ENCODE data around the gene CNTNAP4. TPM values are rescaled to one million over a fixed set of nuclear protein-coding genes. Genes with fewer than 3 reads are reported as not detected.

Gene CNTNAP4
- total RNA-seq, 1 donor from 2014 or later: not detected

DNA sequence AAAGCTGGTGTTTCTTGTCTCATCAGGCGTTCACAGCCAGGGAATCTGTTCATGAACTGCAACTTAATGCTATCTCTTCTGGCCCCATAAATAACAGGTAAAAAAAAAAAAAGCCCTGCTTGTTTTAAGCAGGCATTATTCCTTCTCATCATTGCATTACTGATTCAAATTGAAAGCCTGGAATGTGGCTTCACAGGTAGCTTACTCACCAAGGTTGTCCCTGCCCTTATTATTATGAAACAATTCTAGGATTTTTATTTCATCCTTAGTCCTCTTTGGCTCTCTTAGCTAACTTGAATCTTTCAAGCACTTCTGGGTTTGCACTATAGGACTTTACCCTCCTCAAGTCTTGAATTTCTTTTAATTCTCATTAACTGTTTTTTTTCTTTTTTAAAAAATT lies 113.3 kb downstream of the CNTNAP4 start:
- no peak for DNase-seq (ENCODE audit: low read depth in 2 of 2)

DNA sequence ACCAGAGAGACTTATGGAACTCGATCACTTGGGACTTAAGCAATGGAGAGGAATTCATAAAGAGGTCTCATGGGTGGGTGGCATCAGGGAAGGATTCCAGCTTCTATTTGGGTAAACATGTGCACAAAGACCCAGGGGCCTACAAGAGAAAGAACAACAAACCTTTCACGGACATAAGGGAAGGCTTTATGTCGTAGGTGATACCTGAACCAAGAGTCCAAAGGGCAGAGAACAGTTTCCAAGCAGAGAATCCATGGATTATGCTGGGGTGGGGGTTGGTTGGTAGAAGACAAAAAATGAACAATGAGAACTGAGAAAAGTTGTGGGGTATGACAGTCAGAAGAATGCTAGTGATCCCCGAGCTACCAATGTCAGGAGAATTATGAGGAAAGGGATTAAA lies 119.8 kb downstream of the CNTNAP4 start:
- DNase-seq (ENCODE audit: low read depth in 2 of 2): no peak

DNA sequence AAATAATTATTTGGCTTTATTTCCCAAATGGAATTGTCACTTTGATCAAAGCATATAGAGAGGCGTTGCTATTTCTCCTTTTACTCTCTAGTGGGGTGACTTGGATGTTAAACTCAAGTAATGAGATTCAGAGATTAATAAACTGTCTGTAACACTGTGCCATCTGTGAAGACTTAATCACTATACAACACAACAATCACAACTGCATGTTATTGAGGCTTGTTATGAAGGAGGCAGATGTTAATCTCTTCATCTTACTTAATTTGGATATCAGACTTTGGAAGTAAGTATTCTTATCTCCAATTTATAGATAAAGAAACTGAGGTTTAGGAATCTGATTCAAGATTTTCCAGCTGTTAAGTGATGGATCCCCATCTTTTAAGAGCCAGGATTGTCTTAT lies 132.5 kb downstream of the CNTNAP4 start:
- DNase-seq (ENCODE audit: low read depth in 2 of 2): no peak

DNA sequence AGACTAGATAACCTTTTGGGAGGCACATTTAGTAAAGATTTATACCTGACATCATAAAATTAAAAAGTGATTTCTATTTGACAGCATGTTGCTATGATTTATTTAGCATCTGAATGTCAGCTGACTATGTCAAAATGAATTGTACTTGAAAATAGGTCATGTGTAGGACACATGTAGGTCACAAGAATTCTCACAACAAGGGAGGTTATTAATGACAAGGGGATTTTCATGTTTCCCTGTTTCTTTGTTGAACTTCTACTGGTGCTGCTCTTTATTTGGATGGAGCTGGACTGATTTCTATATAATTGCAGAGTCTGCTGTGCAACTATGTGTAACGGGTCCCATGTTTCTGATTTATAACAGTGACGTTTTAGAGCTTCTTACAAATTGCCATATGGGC lies 144.4 kb downstream of the CNTNAP4 start:
- no peak for DNase-seq (ENCODE audit: low read depth in 2 of 2)

DNA sequence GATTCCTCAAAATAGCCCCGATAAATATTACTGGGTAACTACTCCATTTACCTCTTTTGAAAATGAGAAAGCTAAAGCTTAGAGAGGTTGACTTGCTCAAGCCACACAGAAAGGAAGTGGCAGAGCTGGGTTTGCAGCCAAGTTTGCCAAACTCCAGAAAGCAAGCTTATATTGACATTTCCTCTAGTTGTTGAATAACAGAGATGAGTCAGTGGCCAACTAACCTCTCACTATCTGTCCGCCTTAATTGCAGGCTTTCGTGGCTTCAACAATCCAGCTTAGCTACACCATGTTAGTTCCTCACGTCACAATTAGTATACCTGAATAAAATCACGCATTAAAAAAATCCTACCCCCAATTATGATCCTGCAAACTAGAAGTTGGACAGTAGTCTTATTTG lies 151.7 kb downstream of the CNTNAP4 start:
- no peak for DNase-seq (ENCODE audit: low read depth in 2 of 2)

DNA sequence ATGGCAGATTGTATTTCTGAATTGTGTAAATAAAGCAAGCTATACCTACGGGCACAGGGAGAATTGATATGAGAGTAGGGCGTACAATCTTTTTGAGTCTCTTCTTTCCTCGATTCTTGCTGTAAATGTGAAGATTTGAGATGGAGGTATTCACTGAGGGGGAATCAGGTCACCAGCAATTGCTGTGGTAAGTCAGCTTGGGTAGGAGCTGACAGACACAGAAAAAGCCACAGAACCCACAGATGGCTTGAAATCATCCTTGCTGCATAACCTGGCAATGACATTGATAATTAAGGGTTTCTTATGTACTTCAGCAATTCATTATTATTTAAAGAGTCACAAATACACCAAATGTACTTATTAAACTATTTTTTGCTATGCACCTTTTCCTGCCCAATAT lies 164.2 kb downstream of the CNTNAP4 start:
- DNase-seq (ENCODE audit: low read depth in 2 of 2): no peak

DNA sequence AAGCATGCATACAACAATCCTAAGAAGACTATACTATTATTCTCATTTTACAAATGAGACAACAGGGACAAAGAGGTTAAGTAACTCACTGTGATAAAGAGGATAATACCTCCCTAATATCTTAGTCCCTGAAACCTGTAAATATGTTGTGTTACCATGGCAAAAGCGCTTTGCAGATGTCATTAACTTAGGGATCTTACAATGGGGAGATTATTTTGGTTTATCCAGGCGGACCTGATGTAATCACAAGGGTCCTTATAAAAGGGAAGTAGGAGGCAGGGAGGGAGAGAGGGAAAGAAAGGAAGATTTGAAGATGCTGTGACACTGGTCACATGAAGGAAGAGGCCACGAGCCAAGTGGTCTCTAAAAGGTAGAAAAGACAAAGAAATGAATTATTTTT lies 164.7 kb downstream of the CNTNAP4 start:
- DNase-seq (ENCODE audit: low read depth in 2 of 2): no peak

DNA sequence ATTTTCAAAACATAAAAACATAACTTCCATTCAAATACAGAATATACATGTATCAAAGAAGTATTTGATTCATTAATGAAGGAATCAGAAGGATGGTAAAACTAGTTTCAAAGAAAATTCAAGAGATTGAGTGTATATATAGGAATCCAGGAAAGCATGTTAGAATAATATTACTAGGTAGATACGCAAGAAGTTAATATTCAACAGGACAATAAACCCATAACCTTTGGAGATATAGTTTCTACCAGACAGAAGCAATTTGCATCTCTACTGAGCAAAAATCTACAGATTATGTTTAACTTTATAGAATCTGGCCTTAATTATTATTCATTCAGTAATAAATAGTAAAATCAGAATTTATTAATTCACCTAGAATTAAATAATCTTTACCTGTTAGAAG lies 166.8 kb downstream of the CNTNAP4 start:
- no peak for DNase-seq (ENCODE audit: low read depth in 2 of 2)

DNA sequence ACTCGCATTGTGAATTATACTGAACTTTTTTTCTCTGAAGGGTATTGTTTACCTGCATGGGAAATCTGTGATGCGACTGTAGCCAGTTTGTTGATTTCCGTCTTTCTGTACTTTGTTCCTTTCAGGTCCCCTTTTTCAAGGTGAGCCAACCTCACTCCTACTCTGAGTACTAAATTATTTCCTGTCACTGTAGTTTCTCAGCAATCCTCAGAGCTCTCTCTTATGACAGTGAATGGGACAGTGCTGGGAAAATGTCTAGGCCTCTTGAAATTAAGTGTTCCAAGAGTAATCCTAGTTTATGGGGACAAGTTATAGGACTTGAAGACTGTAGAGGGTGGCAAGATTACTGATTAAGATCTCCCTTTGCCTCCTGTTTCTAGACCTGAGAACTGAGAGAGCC lies 167.6 kb downstream of the CNTNAP4 start:
- no peak for DNase-seq (ENCODE audit: low read depth in 2 of 2)

DNA sequence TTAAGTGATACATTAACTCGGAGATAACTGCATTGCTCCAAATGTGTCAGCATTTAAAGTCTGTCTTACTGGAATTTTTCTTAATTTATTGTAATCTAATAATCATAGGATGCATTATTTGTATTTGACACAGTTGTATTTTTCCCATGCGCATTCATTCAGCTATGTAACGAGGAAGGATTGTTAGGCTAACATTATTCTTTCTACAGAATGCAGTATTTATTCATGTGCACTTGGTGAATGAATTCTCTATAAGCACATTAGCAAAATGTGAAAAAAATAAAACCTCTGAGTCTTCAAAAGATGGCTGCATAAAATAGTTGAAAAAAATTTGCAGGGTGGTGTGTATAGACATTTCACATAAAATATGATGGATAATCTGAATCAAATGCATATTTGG lies 168.6 kb downstream of the CNTNAP4 start:
- no peak for DNase-seq (ENCODE audit: low read depth in 2 of 2)

DNA sequence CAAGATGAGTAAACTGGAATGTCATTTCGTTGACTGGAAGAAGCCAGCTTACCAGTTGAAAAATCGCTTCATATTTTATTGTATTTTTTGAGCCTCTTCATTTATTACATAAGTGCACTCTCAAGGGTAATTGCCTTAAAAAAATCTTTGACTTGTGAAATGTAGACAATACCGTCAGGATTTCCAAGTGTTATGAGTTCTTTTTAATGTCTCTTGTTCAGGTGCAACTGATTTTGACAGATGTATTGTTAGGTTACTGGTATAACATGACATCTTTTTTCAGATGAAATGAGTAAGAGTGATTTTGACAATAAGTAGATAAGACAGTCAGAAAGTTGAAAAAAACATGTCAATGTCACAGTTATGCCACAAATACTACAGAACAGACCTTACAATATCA lies 169.1 kb downstream of the CNTNAP4 start:
- DNase-seq (ENCODE audit: low read depth in 2 of 2): no peak

DNA sequence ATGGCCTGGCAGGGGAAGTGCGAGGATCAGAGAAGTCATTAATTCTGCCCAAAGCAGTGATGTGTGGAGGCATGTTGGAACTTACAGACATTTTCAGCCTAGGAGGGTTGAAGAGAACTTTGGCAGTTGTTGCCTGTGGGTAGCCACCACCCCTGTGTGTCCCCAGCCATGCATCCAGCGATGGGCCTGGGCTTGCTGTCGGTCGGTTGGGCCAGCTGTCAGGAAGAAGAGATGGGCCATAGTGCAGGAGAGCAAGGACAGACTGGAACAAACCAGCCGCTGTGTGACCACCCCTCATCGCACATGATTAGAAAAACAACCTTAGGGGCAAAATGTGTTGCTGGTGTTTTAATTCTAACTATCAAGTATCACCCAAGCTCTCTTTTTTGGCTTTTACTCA lies 173.7 kb downstream of the CNTNAP4 start:
- no peak for DNase-seq (ENCODE audit: low read depth in 2 of 2)

DNA sequence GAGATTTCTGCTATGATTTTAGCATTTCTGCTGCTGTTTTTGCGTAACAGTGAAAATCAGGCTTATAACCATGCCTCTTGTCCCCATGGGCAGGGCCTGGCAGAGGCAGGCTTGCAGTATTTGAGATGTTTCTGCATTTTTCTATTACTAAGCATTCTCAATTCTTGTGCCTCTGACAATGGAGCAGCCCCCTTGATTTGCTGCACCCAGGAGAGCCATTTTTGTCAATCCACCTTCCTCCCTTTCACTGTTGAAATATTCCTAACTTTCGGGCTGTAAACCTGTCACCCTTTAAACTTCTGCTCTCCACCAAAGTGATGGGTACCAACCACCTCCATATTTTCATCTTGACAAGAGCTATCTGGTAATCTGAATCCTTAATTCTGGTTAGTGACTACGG lies 178.1 kb downstream of the CNTNAP4 start:
- DNase-seq (ENCODE audit: low read depth in 2 of 2): no peak

DNA sequence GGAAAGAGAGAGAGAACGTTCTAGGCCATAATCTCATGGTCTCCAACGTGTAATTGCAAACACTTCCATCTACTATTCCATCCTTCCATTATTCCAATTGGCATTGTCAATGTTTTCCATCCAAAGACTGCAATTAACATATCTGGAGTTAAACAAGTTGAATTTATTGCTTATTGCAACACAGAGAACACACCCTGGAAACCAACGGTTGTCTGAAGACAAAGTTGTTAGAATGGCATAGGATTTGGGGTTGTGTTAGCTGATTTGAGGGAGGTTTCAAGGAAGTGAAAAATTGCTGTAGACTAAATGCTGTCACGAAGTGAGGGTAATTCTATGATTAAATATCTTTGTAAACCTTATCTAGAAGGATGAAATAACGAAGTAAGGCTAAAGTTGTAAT lies 178.8 kb downstream of the CNTNAP4 start:
- no peak for DNase-seq (ENCODE audit: low read depth in 2 of 2)

DNA sequence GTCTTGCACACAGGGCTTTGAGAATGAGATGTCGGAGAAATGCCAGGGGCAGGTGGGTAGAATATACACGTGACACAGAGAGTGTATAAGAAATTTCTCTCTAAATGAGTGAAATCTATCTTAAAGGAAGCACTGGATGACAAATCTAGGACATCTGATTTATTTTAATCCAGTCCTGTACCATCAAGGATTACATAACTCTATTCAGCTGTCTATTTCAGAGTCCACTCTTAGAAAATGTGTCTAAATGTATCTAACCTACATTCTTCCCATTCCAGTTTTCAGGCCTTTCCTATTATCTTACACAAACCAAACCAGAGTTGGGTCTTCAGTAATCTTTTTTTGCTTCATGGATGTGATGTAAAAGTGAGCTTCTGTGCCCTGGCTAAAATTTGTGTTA lies 181.9 kb downstream of the CNTNAP4 start:
- no peak for DNase-seq (ENCODE audit: low read depth in 2 of 2)

DNA sequence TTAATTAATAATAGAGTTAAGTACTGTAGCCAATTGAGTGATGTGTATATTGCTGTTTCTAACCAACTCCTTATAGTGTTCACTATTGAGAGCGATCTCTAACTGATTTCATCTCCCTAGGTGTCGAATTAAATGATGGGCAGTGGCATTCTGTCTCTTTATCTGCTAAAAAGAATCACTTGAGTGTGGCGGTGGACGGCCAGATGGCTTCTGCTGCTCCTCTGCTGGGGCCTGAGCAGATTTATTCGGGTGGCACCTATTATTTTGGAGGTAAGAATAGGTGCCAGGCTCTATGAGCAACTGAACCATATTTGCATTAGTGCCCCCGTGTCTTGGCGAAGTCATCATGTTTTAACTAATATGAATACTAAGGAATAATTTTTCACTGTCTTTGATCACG lies 184.6 kb downstream of the CNTNAP4 start:
- DNase-seq (ENCODE audit: low read depth in 2 of 2): no peak

DNA sequence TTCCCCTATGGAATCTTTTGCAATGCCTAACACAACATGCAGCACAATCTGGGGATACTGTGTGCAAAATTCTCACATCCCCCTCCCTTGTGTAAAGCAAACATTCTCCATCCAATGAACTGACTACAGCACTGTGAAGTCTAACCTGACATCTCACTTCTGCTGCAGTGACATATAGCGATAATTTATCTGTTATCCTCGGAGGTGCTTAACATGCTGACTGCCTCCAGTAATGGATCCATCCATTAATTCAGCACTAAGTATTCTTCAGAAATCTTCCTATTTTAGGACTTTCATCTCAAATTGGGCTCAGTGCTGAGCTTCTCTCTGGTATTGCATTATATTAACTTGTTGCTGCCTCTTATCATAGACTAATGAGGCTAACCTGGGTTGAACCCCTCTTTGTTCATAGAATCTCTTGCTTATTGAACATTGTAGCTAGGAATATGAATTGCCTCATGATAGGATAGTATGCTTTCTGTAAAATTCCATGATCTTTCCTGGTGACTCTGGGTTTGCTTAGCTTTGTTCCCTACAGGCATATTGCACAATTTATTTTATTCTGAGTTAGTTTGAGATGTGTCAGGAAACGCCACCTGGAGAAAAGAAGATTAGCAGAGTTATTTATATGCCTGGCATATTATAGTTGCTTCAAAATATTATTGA lies 187.9 kb downstream of the CNTNAP4 start:
- DNase-seq (ENCODE audit: low read depth in 2 of 2): no peak

DNA sequence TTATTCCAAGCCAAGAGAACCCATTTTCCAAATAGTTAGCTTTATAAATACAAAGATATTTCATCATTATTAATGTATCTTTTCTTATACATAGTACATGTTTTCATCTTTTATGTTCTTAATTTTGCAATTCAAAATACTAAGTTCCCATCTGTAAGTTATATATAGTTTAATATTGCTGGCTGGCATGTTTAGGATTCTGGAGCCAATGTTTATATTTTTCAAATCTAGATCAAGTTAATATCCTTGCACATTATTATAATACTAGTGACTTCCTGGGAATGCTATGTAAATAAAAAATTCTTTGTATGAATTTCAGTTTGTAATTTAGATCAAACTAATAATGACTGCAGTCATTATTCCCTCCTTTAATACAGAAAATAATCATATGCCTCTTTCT lies 189.7 kb downstream of the CNTNAP4 start:
- no peak for DNase-seq (ENCODE audit: low read depth in 2 of 2)

DNA sequence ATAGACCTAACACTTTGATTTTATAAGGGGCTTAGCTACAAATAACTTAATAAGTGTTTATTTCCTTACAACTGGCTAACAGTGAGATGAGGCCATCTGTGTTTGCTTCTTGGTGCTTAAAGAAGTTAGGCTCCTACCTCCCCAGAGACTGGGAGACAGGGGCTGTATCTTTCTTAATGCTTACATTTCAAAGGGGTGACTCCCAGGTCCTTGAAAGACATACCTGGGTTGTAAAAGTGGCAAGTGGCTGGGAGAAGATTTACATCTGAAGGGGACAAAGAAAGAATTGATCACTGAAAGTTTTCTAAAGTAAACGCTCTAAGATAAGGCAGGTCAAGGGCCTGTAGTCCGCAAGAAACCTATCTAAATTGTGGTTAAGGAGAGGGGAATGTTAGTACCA lies 196.8 kb downstream of the CNTNAP4 start:
- DNase-seq (ENCODE audit: low read depth in 2 of 2): no peak

DNA sequence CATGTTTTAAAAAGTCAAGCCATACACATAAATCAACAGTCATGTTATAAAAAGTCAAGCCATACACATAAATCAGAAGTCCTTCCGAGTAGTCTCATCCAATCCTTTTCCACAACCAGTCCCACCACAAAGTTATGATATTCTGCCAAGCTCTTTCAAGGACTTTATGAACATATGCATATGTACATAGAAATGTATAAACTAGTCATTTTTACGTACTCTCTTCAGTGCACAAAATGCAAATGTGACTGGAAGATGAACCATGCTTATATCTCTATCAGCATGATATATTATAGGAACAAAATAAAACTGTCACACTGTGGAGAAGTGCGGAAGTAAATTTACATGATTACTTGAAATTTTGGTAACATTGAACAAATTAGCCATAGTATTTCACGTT lies 200.9 kb downstream of the CNTNAP4 start:
- no peak for DNase-seq (ENCODE audit: low read depth in 2 of 2)

DNA sequence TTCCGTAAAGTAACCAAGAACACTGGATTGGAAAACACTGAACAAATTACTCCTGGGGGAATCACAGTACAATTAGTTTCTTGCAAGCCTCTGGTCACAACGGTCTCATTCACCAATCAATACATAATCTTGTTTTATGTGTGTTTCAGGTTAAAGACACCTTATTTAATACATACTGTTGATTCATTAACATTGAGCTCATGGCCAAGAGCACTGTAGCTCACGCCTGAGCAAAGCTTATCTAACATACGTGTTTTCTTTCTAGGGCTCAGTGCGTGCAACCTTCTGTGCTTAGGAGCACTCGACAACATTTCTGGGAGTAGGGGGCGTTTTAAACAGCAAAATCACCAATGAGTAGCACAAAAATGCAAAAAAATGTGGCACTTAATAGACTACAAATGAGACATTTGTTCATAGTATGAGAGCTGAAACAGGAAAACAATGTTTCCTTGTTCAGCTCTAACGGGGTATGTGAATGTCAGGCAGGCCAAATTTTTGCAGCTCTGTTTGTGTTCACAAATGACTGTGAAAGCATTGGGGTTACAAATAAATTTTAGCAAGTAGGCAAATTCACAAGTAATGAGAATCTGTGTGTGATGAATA lies 206.2 kb downstream of the CNTNAP4 start:
- no peak for DNase-seq (ENCODE audit: low read depth in 2 of 2)

DNA sequence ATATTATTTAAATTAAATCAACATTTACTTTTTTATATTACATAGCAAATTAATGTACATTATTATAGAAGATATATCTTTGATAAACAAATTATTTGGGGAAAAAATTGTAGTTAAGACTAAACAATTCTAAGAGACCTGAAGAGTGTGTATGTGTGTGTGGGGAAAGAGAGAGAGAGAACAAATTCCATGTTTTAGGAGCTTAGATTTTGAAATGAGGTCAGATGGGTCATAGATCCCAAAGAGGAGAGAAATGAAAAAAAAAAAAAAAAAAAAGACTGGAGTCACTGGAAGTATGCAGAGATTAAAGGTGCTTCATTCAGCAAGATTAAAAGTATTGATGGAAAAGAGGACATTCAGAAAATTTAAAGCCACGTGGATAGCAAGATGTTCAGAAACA lies 206.8 kb downstream of the CNTNAP4 start:
- no peak for DNase-seq (ENCODE audit: low read depth in 2 of 2)

DNA sequence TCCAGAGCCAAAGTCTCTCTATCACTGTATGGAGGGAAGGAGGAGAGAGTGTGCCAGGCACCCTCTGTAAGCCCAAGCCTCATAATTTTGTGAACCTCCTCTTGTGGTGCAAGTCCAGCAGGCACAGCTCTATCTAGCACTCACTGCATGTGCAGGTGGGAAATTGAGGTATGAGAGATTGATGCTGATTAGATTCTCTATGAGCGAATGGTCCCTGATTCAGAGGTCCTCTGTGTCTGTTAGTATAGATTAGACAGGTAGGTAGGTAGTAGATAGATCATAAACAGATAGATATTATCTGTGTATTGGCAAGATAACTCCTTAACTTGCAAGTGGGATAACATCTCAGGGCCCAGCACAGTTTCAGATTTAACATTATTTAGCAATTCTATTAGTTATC lies 209.5 kb downstream of the CNTNAP4 start:
- no peak for DNase-seq (ENCODE audit: low read depth in 2 of 2)

All from dermis microvascular lymphatic vessel endothelial cell (primary cell).